Coronary artery (tissue), 2 donors: Measurements from ENCODE around the gene LLGL2.

Source experiments
- DNase-seq: peaks from one replicate; pipeline ENCODE4 v3.0.0-alpha.2; 2017; ENCODE audit warnings: low spot score
- H3K27ac ChIP-seq, 2 donors: fragments of 200-600 bp; sonication (generic); one replicate each; pipeline ENCODE4 v1.5.1; 2016 to 2019
- H3K4me3 ChIP-seq: fragments of 200-600 bp; sonication (generic); 2 replicates; pipeline ENCODE4 v1.5.1; 2016; ENCODE audit warnings: mild to moderate bottlenecking, moderate library complexity
- TF ChIP-seq, protein P1 (sequence below): fragments of 200-600 bp; sonication (generic); IDR thresholded peaks from one replicate; pipeline ENCODE4 v1.5.1; 2019; ENCODE audit warnings: antibody characterized with exemption

The LLGL2 gene

DNA sequence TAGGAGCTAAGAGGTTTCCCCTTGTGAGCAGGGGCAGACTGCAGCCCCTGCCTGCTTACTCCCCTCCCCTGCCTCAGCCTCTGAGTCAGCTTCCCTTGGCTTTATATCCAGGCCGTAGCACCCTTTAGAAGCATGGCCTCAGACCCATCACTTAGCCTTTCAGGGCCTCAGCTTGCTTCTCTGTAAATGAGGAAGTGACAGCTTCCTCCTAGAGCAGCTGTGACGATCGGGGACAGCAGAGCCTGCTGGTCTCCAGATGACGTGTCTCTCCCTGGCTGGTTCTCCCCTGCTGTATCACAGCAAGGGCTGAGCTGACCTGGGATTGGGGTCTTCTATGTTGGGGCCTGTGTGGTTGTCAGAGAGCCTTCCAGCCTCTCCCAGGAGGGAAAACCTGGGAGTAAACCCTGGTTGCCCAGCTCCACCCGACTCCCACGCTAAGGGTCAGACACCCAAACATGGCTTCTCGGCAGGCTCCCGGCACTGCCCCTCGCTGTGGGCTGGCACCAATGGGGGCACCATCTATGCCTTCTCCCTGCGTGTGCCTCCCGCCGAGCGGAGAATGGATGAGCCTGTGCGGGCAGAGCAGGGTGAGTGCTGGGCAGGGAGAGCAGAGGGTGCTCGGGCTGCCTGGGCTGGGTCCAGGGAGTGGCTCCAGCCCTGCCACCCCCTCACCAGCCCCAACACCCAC, 45.8 kb downstream of the LLGL2 start:
- TF ChIP-seq, protein P1, sequence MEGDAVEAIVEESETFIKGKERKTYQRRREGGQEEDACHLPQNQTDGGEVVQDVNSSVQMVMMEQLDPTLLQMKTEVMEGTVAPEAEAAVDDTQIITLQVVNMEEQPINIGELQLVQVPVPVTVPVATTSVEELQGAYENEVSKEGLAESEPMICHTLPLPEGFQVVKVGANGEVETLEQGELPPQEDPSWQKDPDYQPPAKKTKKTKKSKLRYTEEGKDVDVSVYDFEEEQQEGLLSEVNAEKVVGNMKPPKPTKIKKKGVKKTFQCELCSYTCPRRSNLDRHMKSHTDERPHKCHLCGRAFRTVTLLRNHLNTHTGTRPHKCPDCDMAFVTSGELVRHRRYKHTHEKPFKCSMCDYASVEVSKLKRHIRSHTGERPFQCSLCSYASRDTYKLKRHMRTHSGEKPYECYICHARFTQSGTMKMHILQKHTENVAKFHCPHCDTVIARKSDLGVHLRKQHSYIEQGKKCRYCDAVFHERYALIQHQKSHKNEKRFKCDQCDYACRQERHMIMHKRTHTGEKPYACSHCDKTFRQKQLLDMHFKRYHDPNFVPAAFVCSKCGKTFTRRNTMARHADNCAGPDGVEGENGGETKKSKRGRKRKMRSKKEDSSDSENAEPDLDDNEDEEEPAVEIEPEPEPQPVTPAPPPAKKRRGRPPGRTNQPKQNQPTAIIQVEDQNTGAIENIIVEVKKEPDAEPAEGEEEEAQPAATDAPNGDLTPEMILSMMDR: no peak
- Histone ChIP-seq H3K27ac (peak overlapping the region in 1 of 2 donors; percentile 75), H3K4me3 (no peak overlapping the region)
- no peak for DNase-seq

GRCh38 chr17:75571885-75572215, 46.4 kb downstream of the LLGL2 start:
- H3K27ac ChIP-seq: peak overlapping the region in 1 of 2 donors; percentile 75
- H3K4me3 ChIP-seq: no peak overlapping the region
- DNase-seq: no peak
- TF ChIP-seq, protein P1: no peak

DNA sequence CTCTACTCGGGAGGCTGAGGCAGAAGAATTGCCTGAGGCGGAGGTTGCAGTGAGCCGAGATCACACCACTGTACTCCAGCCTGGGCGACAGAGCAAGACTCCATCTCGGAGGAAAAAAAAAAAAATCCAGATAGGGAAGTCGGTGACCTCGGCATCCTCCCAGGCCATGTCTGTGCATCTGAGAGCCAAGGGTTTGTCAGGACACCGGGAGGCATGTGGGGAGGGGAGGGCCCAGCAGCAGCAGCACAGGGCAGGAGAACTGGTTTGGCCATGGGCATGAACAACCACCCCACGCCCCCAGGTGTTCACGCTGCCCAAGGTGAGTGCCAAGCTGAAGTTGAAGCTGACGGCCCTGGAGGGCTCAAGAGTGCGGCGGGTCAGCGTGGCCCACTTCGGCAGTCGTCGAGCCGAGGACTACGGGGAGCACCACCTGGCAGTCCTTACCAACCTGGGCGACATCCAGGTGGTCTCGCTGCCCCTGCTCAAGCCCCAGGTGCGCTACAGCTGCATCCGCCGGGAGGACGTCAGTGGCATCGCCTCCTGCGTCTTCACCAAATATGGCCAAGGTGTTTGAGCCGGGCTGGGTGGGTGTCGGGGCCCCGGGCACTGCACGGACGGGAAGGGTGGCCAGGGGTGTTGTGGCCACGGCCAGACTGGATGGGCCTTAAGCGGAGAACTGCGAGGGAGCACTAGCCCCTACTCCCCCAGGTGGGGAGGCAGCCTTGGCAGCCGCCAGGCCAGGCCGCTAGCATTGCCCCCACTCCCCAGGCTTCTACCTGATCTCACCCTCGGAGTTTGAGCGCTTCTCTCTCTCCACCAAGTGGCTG, 47.4 kb downstream of the LLGL2 start:
- no peak for DNase-seq
- H3K4me3 ChIP-seq: no peak overlapping the region
- TF ChIP-seq, protein P1: no peak
- H3K27ac ChIP-seq: no peak overlapping the region

DNA sequence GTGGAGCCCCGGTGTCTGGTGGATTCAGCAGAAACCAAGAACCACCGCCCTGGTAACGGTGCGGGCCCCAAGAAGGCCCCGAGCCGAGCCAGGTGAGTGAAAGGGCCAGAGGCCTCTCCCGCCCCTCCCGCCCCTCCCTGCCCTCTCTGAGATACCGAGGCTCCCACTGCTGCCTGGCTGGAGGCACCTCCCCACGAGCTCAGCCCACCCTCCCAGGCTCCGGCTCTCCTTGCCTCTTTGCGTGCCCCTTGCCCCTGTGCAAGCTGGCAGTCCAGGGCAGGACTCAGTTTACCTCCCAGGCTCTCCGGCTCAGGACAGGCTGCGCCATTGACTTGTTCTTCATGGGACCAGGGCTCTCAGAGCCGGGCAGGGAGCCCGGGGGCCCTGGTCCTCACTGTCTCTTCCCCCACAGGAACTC, 48.1 kb downstream of the LLGL2 start:
- no peak for DNase-seq
- TF ChIP-seq, protein P1: no peak
- Histone ChIP-seq H3K4me3 (no peak overlapping the region), H3K27ac (no peak overlapping the region)

DNA sequence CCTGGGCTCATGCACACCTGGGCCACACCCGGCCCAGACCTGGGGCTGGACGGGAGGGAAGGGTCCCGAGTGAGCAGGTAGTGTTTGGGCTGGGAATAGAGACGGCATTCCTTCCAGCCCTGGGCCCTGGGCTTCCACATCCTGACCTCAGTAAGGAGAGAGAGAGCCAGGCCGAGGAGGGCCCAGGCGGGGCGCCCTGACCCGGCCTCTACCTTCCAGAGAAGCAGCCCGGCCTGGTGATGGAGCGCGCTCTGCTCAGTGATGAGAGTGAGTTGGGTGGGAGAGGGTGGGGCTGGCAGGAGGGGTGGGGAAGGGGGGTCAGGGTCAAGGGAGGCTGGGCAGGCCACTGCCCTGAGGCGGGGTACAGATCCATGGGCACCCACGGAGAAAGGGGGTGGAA, 48.5 kb downstream of the LLGL2 start:
- TF ChIP-seq, protein P1: no peak
- Histone ChIP-seq H3K4me3 (no peak overlapping the region), H3K27ac (no peak overlapping the region)
- DNase-seq: no peak

DNA sequence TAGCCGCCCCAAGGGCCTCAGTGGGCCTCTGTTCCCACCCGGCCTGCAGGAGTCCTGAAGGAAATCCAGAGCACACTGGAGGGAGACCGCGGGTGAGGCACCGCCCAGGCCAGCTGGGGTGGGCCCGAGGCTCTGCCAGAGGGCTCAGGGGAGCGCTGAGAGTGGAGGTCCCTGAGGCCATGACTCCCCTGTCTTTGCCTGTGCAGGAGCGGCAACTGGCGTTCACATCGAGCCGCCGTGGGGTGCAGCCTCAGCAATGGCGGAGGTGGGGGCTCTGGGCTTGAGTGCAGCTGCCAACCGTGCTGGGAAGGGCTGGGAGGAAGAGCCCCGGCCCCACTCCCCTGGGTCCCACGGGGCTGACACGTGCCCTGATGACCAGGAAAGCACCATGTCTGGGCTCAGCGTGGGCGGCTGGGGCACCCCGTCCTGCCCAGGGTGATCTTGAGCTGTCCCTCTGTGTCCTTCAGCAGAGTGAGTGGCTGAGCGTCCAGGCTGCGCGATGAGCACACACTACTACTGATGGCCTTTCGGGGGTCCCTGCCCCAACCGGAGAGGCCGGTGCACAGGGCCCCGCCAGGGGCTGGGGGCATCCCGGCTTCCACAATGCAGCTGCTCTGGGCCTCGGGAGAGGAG, 49.0 kb downstream of the LLGL2 start:
- H3K4me3 ChIP-seq: no peak overlapping the region
- no peak for DNase-seq
- H3K27ac ChIP-seq: no peak overlapping the region
- TF ChIP-seq, protein P1: no peak
